ENCODE results near the gene METTL22.

Gene METTL22, protein sequence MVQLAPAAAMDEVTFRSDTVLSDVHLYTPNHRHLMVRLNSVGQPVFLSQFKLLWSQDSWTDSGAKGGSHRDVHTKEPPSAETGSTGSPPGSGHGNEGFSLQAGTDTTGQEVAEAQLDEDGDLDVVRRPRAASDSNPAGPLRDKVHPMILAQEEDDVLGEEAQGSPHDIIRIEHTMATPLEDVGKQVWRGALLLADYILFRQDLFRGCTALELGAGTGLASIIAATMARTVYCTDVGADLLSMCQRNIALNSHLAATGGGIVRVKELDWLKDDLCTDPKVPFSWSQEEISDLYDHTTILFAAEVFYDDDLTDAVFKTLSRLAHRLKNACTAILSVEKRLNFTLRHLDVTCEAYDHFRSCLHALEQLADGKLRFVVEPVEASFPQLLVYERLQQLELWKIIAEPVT

DNA sequence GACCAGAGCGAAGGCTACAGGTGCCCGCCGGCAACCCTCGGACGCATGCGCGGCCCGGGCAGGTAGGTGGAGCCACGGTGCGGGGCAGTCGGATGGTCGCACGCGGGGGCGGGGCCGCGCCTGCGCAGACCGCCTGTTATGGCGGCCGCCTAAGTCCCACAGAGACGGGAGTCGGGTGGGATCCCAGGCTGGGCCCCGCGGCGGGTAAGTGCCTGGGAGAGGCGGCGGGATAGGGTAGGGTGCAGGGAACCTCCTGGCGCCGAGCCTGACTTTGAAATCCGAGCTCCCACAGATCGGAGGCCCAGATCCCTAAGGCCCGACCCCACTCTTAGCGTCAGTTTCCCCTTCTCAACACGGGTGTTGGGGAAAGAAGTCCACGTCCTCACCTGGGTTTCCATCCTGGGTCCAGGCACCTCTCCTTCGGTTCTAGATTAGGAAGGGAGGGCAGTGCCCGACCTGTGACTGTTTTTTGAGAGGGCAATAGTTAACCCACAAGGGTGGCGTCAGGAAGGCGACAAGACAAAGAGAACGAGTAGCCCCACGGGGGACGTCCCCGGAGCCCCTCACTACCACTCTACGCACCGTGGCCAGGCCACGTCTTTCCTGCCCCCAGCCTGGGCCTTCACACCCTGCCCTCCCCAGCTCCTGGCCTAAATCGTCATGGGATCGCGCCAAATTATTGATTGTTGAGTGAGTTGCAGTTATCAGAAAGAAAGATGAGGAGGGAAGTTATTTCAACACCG lies at the start of gene METTL22:
METTL22 (plus strand) TSS at position 127 of the 743 bp plus-strand sequence. CDS start 3,968 bp downstream, outside the sequence.
- DNase-seq (ENCODE audit: low spot score): peak; percentile 98
- TF ChIP-seq, protein P1, sequence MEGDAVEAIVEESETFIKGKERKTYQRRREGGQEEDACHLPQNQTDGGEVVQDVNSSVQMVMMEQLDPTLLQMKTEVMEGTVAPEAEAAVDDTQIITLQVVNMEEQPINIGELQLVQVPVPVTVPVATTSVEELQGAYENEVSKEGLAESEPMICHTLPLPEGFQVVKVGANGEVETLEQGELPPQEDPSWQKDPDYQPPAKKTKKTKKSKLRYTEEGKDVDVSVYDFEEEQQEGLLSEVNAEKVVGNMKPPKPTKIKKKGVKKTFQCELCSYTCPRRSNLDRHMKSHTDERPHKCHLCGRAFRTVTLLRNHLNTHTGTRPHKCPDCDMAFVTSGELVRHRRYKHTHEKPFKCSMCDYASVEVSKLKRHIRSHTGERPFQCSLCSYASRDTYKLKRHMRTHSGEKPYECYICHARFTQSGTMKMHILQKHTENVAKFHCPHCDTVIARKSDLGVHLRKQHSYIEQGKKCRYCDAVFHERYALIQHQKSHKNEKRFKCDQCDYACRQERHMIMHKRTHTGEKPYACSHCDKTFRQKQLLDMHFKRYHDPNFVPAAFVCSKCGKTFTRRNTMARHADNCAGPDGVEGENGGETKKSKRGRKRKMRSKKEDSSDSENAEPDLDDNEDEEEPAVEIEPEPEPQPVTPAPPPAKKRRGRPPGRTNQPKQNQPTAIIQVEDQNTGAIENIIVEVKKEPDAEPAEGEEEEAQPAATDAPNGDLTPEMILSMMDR (IDR thresholded peaks at IDR 0.05; ENCODE audit: extremely low read depth, missing control alignments): no peak

DNA sequence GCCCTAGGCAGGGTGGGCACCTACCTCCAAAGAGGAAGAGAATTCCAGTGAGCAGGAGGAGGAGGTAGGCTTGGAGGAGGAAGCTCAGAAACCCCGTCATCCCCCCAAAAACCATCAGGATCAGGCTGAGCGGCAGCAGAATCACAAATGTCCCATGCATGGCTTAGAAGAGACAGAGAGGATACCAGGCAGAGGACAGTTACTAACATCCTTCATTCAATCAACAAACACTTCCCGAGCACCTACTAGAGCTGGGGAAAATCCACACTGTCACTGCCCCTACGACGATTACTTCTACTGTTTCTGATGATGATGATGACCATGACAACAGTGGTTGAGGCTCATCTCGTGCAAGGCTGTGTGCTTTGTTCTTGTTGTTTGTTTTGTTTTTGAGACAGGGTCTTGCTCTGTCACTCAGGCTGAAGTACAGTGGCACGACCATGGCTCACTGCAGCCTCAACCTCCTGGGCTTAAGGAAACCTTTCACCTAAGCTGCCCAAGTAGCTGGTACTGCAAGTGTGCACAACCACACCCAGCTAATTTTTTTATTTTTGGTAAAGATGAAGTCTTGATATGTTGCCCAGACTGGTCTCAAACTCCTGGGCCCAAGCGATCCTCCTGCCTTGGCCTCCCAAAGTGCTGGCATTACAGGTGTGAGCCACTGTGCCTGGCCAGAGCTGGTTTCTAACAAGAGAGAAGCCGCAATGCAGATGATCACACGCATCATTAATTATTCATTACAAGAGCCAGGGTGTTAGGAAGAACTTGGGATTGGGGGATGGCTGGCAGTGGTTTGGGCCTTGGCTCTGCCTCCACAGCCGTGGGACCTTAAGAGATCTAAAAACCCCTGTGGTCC lies 49.2 kb upstream of the METTL22 start:
- TF ChIP-seq, protein P1 (IDR thresholded peaks at IDR 0.05; ENCODE audit: extremely low read depth, missing control alignments): no peak
- no peak for DNase-seq (ENCODE audit: low spot score)

DNA sequence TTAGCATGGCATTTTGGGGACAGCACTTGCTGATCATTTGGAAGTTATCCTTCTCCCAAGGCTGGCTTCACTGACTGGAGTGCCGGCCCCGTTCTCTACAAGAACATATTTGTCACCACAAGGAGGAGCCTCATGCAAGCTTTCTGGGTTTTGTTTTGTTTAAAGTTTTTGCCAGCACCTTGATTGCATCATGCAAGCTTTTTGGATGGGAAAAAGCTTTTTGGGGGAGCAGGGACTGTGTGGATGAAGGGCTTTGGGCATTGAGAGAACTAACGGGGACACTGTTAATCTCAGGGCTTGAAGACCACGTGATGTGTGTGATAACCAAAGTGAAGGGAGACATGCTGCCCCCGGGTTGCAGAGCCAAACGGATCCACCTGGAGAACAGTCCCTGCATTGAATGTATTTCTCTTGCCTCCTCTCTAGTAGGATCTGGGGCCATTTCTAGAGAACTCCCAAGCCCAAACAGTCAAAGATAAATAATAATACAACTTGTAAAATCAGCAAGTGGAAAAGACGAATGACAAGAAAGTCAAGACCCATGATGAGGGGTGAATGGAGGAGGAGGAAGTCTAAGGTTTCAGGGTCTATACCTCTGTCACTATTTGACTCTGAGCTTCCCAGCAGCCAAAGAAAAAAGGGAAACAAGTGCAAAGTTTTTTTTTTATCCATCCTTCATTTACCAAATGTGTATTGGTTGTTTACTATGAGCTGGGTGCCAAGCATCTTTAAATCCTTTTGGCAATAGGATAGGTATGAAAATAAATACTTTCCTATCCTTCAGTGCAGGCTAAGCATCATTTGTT lies 48.4 kb upstream of the METTL22 start:
- TF ChIP-seq, protein P1 (IDR thresholded peaks at IDR 0.05; ENCODE audit: extremely low read depth, missing control alignments): peak; percentile 33
- no peak for DNase-seq (ENCODE audit: low spot score)

DNA sequence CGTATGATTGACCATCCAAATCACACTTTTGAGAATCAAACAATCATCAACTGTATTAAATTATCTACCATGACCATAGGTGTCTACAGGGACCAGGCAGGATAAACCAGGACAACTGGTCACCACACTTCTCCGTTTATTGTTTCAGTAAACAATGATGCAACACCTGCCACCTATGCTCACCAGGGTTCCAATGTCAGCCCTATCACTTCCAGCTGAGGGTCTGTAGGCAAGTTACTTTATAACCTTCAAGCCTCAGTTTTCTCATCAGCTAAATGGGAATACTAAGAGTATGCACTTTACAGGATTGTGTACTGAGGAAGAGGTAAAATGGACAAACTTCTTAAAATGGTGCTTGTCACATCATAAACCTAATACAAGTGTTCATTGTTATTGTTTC lies 46.1 kb upstream of the METTL22 start:
- TF ChIP-seq, protein P1 (IDR thresholded peaks at IDR 0.05; ENCODE audit: extremely low read depth, missing control alignments): no peak
- DNase-seq (ENCODE audit: low spot score): no peak

DNA sequence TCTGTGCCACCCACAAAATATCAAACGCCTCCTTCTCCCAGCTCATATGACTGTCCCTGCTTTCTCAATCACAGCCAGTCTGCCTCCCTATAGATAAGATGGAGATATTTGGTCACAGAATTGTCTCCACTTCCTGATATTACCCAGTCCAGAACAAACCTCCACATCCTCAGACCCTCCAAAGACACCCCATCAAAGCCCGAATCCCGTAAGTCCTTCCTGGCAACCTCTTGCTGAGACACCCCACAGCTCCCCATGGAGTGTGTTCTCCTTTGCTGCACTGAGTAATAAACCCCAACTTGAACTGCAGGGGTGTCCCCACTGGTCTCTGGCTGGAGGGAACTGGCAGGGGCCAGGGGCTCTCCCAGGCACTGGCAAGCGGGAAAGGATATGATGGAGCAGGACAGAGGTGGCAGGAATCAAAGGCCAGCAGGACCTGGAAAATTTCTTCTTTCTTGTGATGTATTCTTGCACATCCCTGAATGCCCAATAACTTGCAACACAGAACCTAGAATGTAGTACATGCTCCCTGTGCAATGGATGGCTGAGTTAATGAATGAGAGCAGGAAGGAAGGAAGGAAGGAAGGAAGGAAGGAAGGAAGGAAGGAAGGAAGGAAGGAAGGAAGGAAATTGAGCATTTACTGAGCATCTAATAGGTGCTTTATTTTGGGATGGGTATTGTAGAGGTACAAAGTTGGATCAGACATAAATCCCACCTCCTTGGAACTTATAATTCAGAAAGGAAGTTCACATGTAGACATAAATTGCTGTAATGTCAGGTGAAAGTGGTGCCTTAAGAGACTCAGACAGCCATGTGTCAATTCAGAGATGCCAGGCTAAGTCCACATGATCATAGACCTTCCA lies 45.1 kb upstream of the METTL22 start:
- TF ChIP-seq, protein P1 (IDR thresholded peaks at IDR 0.05; ENCODE audit: extremely low read depth, missing control alignments): no peak
- DNase-seq (ENCODE audit: low spot score): no peak

All from GM20000 (cell line).